GM12873 (cell line): ENCODE results near the gene GTSE1.

Experiments used
- CTCF ChIP-seq: IDR thresholded peaks from 2 replicates; pipeline ENCODE4 v1.5.1; 2012; ENCODE audit warnings: low read depth, mild to moderate bottlenecking, moderate library complexity, low read length, control low read depth; ENCODE audit not compliant: insufficient read depth; ENCODE audit errors: missing control alignments

The GTSE1 gene

GRCh38 chr22:46256358-46256958 is 40.2 kb upstream of the GTSE1 start:
- TF ChIP-seq CTCF: no peak

- no peak for TF ChIP-seq CTCF
These were observed 37.3 kb upstream of the GTSE1 start for GRCh38 chr22:46259374-46259773.

- TF ChIP-seq CTCF: no peak
These were observed 36.6 kb upstream of the GTSE1 start for GRCh38 chr22:46260038-46260437.

GRCh38 chr22:46262449-46263215 is 34.0 kb upstream of the GTSE1 start:
- peak; percentile 10 for TF ChIP-seq CTCF

- no peak for TF ChIP-seq CTCF
These were observed 33.5 kb upstream of the GTSE1 start, which contains the start of gene PKDREJ for GRCh38 chr22:46263216-46263590. Gene PKDREJ, minus strand, starts transcription at chr22:46263343. Its CDS starts 21 bp downstream, at chr22:46263322.

- no peak for TF ChIP-seq CTCF
These were observed 29.0 kb upstream of the GTSE1 start, which contains the start of gene TTC38 for GRCh38 chr22:46267431-46268279. Gene TTC38, plus strand, starts transcription at chr22:46268008. Its CDS starts 32 bp downstream, at chr22:46268040.

GRCh38 chr22:46269564-46269963 is 27.1 kb upstream of the GTSE1 start:
- TF ChIP-seq CTCF: no peak
